ENCODE results near the gene OR10P1.

GRCh38 chr12:55647027-55647426, 10.3 kb downstream of the OR10P1 start:
- TF ChIP-seq CTCF (IDR thresholded peaks at IDR 0.05) (no peak), POLR2A (IDR thresholded peaks at IDR 0.05) (no peak)
